Mesenchymal stem cell (in vitro differentiated cells and primary cell): ENCODE data around the gene KCTD16.

Experiments used
- DNase-seq: peaks from one replicate; pipeline ENCODE4 v3.0.0-alpha.2; 2013
- H2AFZ ChIP-seq: one replicate; pipeline ENCODE4 v1.6.1; 2013; ENCODE audit warnings: low read depth, mild to moderate bottlenecking, control low read depth, inconsistent platforms, low read length, moderate library complexity
- H2AK5ac ChIP-seq: 2 replicates; pipeline ENCODE4 v1.6.1; 2013; ENCODE audit warnings: low read length, moderate library complexity, mild to moderate bottlenecking, inconsistent platforms; ENCODE audit not compliant: severe bottlenecking
- H2BK120ac ChIP-seq: one replicate; pipeline ENCODE4 v1.6.1; 2013; ENCODE audit warnings: low read depth, mild to moderate bottlenecking, inconsistent platforms, low read length, moderate library complexity
- H2BK12ac ChIP-seq, 2 experiments: one replicate each; pipeline ENCODE4 v1.6.1; 2013; ENCODE audit warnings: inconsistent platforms in 2 of 2, low read length in 2 of 2, mild to moderate bottlenecking in 2 of 2, moderate library complexity in 2 of 2, control low read depth in 1 of 2
- H2BK15ac ChIP-seq: one replicate; pipeline ENCODE4 v1.6.1; 2013; ENCODE audit warnings: mild to moderate bottlenecking, low read depth, inconsistent platforms; ENCODE audit not compliant: poor library complexity, severe bottlenecking
- H2BK5ac ChIP-seq: 2 replicates; pipeline ENCODE4 v1.6.1; 2013; ENCODE audit warnings: low read depth, mild to moderate bottlenecking, low read length, control low read depth, inconsistent platforms; ENCODE audit not compliant: poor library complexity, severe bottlenecking
- H3K14ac ChIP-seq, 2 experiments: one replicate each; pipeline ENCODE4 v1.6.1; 2013; ENCODE audit warnings: inconsistent platforms in 2 of 2, low read length in 2 of 2, control low read depth in 1 of 2, mild to moderate bottlenecking in 1 of 2, moderate library complexity in 1 of 2
- H3K18ac ChIP-seq, 2 experiments: one replicate each; pipeline ENCODE4 v1.6.1; 2013; ENCODE audit warnings: inconsistent platforms in 2 of 2, low read length in 2 of 2, control low read depth in 1 of 2, low read depth in 1 of 2, mild to moderate bottlenecking in 1 of 2
- H3K23ac ChIP-seq, 2 experiments: one replicate each; pipeline ENCODE4 v1.6.1; 2013; ENCODE audit warnings: inconsistent platforms in 2 of 2, low read length in 2 of 2, mild to moderate bottlenecking in 2 of 2, moderate library complexity in 2 of 2, control low read depth in 1 of 2
- H3K27ac ChIP-seq: 2 replicates; pipeline ENCODE4 v1.5.1; 2013; ENCODE audit warnings: mild to moderate bottlenecking, moderate library complexity, low read length, control low read depth, inconsistent platforms; ENCODE audit not compliant: poor library complexity, severe bottlenecking
- H3K27me3 ChIP-seq, 2 experiments: 2 replicates each; pipeline versions ENCODE4 v1.6.1 to v1.7.0; 2013; ENCODE audit warnings: low read length in 2 of 2, mild to moderate bottlenecking in 2 of 2, moderate library complexity in 2 of 2, control low read depth in 1 of 2, inconsistent platforms in 1 of 2; ENCODE audit not compliant: control insufficient read depth in 1 of 2, insufficient read depth in 1 of 2
- H3K36me3 ChIP-seq, 2 experiments: 2 replicates each; pipeline versions ENCODE4 v1.6.1 to v1.7.0; 2013; ENCODE audit warnings: low read length in 2 of 2, control low read depth in 1 of 2, inconsistent platforms in 1 of 2, low read depth in 1 of 2, mild to moderate bottlenecking in 1 of 2; ENCODE audit not compliant: insufficient read depth in 2 of 2, control insufficient read depth in 1 of 2
- H3K4ac ChIP-seq, 2 experiments: one replicate each; pipeline ENCODE4 v1.6.1; 2013; ENCODE audit warnings: inconsistent platforms in 2 of 2, low read length in 2 of 2, mild to moderate bottlenecking in 2 of 2, moderate library complexity in 2 of 2, control low read depth in 1 of 2, low read depth in 1 of 2
- H3K4me1 ChIP-seq: 2 replicates; pipeline ENCODE4 v1.6.1; 2013; ENCODE audit warnings: low read depth, low read length, control low read depth; ENCODE audit not compliant: control insufficient read depth, insufficient read depth
- H3K4me2 ChIP-seq: 2 replicates; pipeline ENCODE4 v1.6.1; 2013; ENCODE audit warnings: low read length, mild to moderate bottlenecking, inconsistent platforms; ENCODE audit not compliant: poor library complexity, severe bottlenecking
- H3K4me3 ChIP-seq, 2 experiments: 2 replicates each; pipeline versions ENCODE4 v1.5.1 to v1.7.0; 2013; ENCODE audit warnings: low read length in 2 of 2, mild to moderate bottlenecking in 2 of 2, control low read depth in 1 of 2, low read depth in 1 of 2; ENCODE audit not compliant: insufficient read depth in 1 of 2
- H3K79me1 ChIP-seq: replicated peaks from 2 replicates; pipeline ENCODE4 v1.6.1; 2013; ENCODE audit warnings: mild to moderate bottlenecking, control low read depth, low read length, inconsistent platforms; ENCODE audit not compliant: poor library complexity, severe bottlenecking
- H3K9ac ChIP-seq: 2 replicates; pipeline ENCODE4 v1.7.0; 2013; ENCODE audit warnings: mild to moderate bottlenecking, low read length, moderate library complexity
- H3K9me3 ChIP-seq: 2 replicates; pipeline ENCODE4 v1.7.0; 2013; ENCODE audit warnings: mild to moderate bottlenecking, low read length; ENCODE audit not compliant: control insufficient read depth
- H4K8ac ChIP-seq: one replicate; pipeline ENCODE4 v1.6.1; 2013; ENCODE audit warnings: inconsistent platforms, mild to moderate bottlenecking, low read length, moderate library complexity
- H4K91ac ChIP-seq: one replicate; pipeline ENCODE4 v1.6.1; 2013; ENCODE audit warnings: mild to moderate bottlenecking, low read length, inconsistent platforms
- WGBS: methylation state at CpG from one replicate; pipeline ENCODE4 v1.1.7; 2013; ENCODE audit warnings: mixed read lengths; 5-methylcytosine and 5-hydroxymethylcytosine counted together

KCTD16 gene

GRCh38 chr5:144421411-144421810, 250.7 kb downstream of the KCTD16 start:
- Histone ChIP-seq H4K91ac (no peak overlapping the region), H3K14ac (no peak overlapping the region), H3K9me3 (peaks cover 8% of the 10 kb centered on the region), H2BK5ac (no peak overlapping the region), H4K8ac (no peak overlapping the region), H3K4me3 (no peak overlapping the region), H3K23ac (no peak overlapping the region), H3K4ac (no peak overlapping the region), H2BK120ac (no peak overlapping the region), H2BK15ac (no peak overlapping the region), H3K27ac (peak overlapping the region; percentile 21), H3K9ac (no peak overlapping the region), H3K27me3 (no peaks in the 10 kb centered on the region), H2AFZ (no peak overlapping the region), H3K4me2 (no peak overlapping the region), H2BK12ac (no peak overlapping the region), H3K36me3 (no peaks in the 10 kb centered on the region), H3K4me1 (no peaks in the 10 kb centered on the region), H2AK5ac (no peak overlapping the region), H3K79me1 (no peaks in the 10 kb centered on the region), H3K18ac (no peak overlapping the region)
- WGBS = 79% methylated on average over 6 of the region's 6 CpGs
- DNase-seq = peak; percentile 16

GRCh38 chr5:144422018-144422727, 251.5 kb downstream of the KCTD16 start:
- WGBS = 100% methylated on average over 1 of the region's 2 CpGs
- H3K4me1 ChIP-seq = no peaks in the 10 kb centered on the region
- no peaks in the 10 kb centered on the region for H3K36me3 ChIP-seq

GRCh38 chr5:144427866-144428265, 257.2 kb downstream of the KCTD16 start:
- no CpG with 5 or more reads among the region's 1 CpG for WGBS

More at GRCh38 chr5:144422018-144422727, 251.5 kb downstream of the KCTD16 start:
- H3K4me3 ChIP-seq = no peak overlapping the region
- H3K14ac ChIP-seq = no peak overlapping the region
- peaks cover 8% of the 10 kb centered on the region for H3K9me3 ChIP-seq
- H2BK120ac ChIP-seq = no peak overlapping the region
- H4K8ac ChIP-seq = no peak overlapping the region
- H2BK12ac ChIP-seq = no peak overlapping the region
- no peak overlapping the region for H3K18ac ChIP-seq
- peak; percentile 35 for DNase-seq
- H2BK15ac ChIP-seq = no peak overlapping the region
- H3K4me2 ChIP-seq = no peak overlapping the region
- no peak overlapping the region for H2AFZ ChIP-seq
- H2BK5ac ChIP-seq = no peak overlapping the region
- no peaks in the 10 kb centered on the region for H3K79me1 ChIP-seq
- H3K27me3 ChIP-seq = no peaks in the 10 kb centered on the region
- H2AK5ac ChIP-seq = no peak overlapping the region
- no peak overlapping the region for H3K27ac ChIP-seq
- no peak overlapping the region for H3K4ac ChIP-seq
- no peak overlapping the region for H4K91ac ChIP-seq
- no peak overlapping the region for H3K23ac ChIP-seq
- no peak overlapping the region for H3K9ac ChIP-seq

GRCh38 chr5:144428326-144428725, 257.7 kb downstream of the KCTD16 start:
- no peak overlapping the region for H2BK12ac ChIP-seq
- no peak overlapping the region for H4K8ac ChIP-seq

More at GRCh38 chr5:144427866-144428265, 257.2 kb downstream of the KCTD16 start:
- Histone ChIP-seq H3K18ac (no peak overlapping the region), H4K91ac (no peak overlapping the region), H3K27me3 (no peaks in the 10 kb centered on the region), H2BK120ac (no peak overlapping the region), H3K4ac (no peak overlapping the region), H3K14ac (no peak overlapping the region), H2BK5ac (no peak overlapping the region), H3K9me3 (peaks cover 3% of the 10 kb centered on the region), H3K4me2 (no peak overlapping the region), H2AFZ (no peak overlapping the region), H3K4me1 (no peaks in the 10 kb centered on the region), H2AK5ac (no peak overlapping the region), H2BK15ac (no peak overlapping the region), H4K8ac (no peak overlapping the region), H3K4me3 (no peak overlapping the region), H3K79me1 (no peaks in the 10 kb centered on the region), H3K27ac (peak overlapping the region; percentile 6), H3K36me3 (no peaks in the 10 kb centered on the region), H3K9ac (no peak overlapping the region), H2BK12ac (no peak overlapping the region), H3K23ac (no peak overlapping the region)
- peak; percentile 5 for DNase-seq

More at GRCh38 chr5:144428326-144428725, 257.7 kb downstream of the KCTD16 start:
- Histone ChIP-seq H3K14ac (no peak overlapping the region), H3K4me3 (no peak overlapping the region), H3K4ac (no peak overlapping the region), H3K18ac (no peak overlapping the region), H2AK5ac (peak overlapping the region; percentile 81), H2BK15ac (no peak overlapping the region), H2BK120ac (no peak overlapping the region), H3K79me1 (no peaks in the 10 kb centered on the region), H3K27ac (no peak overlapping the region), H3K9ac (no peak overlapping the region), H3K9me3 (peaks cover 2% of the 10 kb centered on the region), H2BK5ac (no peak overlapping the region), H3K27me3 (no peaks in the 10 kb centered on the region), H2AFZ (no peak overlapping the region), H3K4me2 (no peak overlapping the region), H3K4me1 (no peaks in the 10 kb centered on the region), H3K23ac (no peak overlapping the region), H4K91ac (no peak overlapping the region), H3K36me3 (no peaks in the 10 kb centered on the region)
- WGBS = 80% methylated on average over 1 of the region's 1 CpG
- DNase-seq = no peak
